HG02623 (cell line): ENCODE data around the gene STX19.

Source experiments
- ATAC-seq: cut with Tn5 transposase; IDR thresholded peaks from one replicate; pipeline ENCODE4 v1.9.1; 2021; ENCODE audit warnings: moderate library complexity; ENCODE audit not compliant: unreplicated experiment

The STX19 gene

DNA sequence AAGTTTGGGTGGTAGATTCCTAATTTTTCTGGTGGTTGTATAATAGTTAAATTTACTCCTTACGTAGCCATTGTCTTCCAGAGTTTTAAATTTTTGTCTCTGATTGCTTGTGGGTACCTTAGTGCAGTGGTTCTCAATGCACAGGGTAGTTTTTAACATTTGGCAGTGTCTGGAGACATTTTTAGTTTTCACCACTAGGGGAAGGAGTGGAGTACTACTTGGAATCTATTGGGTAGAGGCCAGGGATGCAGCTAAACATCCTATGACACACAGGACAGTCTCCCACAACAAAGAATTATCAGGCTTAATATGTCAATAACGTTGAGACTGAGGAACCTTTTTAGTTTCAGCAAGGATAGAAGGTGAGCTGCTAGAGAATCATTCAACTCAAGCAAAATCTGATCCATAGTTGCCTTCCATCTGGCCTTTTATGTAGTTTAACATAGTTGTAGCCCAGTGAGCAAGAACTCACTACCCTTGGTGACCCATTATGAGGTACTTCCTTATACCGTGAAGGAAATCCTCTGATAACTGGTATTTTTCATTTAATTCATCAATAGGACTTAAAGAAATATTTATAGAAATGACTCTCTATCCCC, 8.6 kb upstream of the STX19 start:
- peak; percentile 61 for ATAC-seq

- no peak for ATAC-seq
Observed at GRCh38 chr3:94026623-94027022, 1.8 kb downstream of the STX19 start.

DNA sequence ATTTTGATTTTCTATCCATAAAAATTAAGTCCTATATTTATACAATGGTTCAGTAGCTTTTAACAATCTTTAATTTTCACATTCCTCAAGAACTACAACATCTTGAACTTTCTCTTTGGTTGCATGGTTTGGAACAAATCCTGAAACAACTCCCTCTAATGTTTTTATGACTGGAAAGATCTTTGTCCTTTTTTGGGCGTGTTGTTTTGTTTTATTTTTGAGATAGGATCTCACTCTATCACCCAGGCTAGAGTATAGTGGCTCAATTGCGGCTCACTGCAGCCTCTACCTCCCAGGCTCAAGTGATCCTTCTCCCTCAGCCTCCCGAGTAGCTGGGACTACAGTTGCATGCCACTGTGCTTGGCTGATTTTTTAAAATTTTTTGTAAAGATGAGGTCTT, 4.0 kb downstream of the STX19 start:
- ATAC-seq, result no peak

- no peak for ATAC-seq
Observed at GRCh38 chr3:94020293-94020692, 8.1 kb downstream of the STX19 start.

DNA sequence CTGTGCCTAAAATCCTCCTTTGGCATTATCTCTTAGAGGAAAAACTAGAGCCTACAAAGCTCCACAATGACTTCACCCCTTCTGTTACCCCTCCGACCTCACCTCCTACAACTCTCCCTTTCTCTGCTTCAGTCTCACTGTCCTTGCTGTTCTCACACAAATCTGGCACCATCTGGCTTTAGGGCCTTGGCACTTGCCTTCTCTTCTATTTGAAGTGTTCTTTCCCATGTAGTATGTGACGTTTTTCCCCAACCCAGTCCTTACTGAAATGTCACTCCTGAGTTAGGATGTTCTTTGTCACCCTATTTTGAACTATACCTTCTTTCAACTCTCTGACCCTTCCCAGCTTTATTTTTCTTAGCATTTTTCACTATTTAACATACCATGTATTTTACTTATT, 8.7 kb downstream of the STX19 start:
- ATAC-seq, result no peak

DNA sequence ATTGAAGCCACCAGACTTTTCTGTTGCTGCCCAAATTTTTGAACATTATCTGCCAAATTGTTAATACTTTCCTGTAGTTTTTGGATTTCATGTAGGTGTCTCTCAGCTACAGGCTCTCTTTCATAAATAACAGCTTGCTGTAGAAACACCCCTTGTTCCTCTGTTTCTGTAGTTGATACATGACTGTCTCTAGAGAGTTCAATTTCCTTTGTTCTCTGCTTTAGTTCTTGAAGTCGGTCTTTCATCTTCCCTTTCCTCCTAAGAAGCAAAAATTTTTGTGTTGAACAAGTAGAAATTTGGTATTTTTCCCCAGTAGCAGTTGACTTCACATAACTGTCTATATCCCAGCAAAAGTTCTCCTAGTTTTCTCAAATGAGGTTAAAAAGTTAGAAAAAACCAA, 13.4 kb downstream of the STX19 start:
- ATAC-seq, result no peak

DNA sequence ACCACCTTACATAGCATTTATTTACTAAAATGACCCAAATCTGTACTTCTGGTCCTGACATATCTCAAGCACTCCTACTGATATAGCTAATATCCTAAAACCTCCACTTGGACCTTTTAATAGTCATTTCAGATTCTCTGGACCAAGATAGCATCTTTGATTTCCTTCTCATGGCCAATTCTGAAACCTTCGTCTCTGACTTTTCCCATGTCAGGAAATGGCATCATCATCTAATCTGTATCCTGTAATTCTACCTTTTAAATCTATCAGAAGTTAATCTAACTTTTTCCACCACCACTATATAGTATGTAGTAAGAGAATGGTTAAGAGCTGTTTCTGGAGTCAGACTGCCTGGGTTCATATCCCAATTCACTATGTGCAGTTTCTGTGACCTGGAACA, 16.2 kb downstream of the STX19 start:
- no peak for ATAC-seq

GRCh38 chr3:94011233-94011711, 17.1 kb downstream of the STX19 start:
- no peak for ATAC-seq

DNA sequence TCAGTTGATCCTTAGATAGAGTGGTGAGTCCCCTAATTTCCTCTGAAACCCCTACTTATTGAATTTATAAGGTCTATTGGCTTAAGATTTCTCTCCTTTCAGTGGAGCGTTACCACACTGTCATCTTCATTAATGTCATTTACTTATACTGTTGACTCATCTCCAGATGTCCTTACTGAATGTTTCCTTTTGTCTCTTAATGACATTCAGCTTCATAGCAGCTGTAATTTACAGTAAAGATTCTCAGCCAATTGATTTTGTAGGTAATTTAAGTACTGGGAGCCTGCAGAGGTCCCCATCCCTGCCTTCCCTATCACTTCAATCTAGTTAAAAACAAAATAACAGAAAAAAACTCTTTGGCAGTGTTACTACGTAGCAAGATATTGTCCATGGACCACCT, 18.8 kb downstream of the STX19 start:
- ATAC-seq, result no peak

DNA sequence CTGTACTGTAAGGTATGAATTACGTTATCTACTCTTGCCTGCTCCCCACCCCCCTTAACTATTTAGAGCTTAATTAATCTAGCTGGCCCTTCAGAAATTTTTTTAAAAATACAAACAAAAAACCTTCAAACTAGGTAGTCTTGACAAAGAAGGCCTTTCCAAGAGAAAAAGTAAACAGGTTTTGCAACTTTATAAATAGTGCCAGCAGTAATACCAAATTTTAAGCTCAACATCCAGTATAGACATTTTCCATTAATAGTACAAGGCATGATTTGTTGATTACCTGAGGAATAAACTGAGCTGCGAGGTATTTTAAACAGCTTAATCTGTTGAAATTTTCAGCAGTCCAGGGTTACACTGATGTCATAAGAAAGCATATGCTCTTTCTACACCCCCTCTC, 20.1 kb downstream of the STX19 start:
- no peak for ATAC-seq

DNA sequence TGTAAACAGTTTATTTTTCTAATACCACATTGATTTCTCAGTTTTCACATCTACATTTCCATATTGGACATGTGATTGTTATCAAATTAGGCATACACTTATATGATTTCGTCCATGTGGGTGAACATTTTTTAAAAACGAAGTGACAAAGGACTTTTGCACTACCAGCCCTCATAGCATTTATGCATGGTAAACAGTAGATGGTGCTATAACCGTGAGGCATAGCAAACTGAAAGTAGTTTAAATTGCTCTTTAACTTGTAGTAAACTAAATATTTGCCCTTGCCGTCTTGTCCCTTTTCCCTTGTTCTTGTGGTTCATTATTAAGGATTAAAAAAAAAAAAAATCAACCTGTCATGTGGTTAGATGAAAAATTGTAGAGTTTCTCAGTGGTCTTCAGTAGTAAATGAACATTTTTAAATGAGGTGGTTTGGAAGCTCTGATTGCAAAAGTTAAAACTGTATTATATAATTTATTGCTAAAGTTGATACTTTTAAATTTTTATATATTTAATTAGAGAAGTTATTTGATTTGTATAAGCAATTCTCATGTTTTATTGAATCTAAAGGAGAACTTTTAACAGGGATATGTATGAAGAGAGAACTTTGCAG, 24.0 kb downstream of the STX19 start:
- ATAC-seq, result peak; percentile 97

DNA sequence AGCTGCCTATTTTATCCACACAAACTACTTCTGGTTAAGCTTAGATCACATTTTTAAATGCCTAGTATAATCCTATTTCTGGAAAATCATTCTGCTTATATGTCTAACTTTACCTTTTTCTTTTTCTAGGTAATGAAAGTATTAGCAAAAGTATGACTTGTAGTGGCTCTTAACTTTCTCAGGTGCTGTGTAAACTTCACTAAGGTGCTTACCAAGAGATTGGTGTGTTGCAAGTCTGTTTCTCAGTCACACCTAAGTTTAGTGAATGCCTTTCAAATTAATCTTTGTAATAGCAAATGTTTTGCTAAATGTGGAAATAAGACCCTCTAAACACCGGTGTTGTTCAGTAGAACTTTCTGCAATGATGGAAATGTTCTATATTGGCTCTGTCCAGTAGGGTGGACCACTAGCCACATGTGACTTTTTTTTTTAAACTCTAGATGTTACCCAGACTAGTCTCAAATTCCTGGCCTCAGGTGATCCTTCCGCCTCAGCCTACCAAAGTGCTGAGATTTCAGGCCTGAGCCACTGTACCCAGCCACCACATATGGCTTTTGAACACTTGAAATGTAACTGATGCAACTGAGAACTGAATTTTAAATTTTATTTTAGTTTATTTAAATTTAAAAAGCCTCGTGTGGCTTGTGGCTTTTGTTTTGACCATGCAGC, 26.4 kb downstream of the STX19 start:
- no peak for ATAC-seq

GRCh38 chr3:94001191-94001590, 27.2 kb downstream of the STX19 start:
- no peak for ATAC-seq

GRCh38 chr3:93994056-93994455, 34.3 kb downstream of the STX19 start:
- no peak for ATAC-seq

GRCh38 chr3:93992207-93992606, 36.2 kb downstream of the STX19 start:
- no peak for ATAC-seq

DNA sequence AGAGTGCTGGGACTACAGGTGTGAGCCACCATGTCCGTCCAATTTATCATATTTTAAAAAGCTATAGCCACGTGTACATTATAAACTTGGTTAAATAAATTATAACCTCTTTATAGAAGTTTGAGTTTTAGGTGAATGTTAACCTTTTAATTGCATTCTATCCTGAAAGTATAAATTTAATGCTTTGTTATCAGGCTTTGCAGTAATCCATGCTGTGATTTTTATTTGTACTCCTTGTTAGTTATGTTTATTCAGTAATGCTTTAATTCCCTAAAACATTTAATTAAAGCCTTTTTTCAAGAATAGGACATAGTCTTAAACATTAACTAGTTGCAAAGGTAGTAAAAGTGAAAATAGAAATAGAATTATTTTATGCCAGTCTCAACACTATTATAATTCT, 36.8 kb downstream of the STX19 start:
- ATAC-seq, result no peak

GRCh38 chr3:93989241-93989640, 39.2 kb downstream of the STX19 start:
- no peak for ATAC-seq

GRCh38 chr3:93988764-93989163, 39.6 kb downstream of the STX19 start:
- ATAC-seq, result no peak

DNA sequence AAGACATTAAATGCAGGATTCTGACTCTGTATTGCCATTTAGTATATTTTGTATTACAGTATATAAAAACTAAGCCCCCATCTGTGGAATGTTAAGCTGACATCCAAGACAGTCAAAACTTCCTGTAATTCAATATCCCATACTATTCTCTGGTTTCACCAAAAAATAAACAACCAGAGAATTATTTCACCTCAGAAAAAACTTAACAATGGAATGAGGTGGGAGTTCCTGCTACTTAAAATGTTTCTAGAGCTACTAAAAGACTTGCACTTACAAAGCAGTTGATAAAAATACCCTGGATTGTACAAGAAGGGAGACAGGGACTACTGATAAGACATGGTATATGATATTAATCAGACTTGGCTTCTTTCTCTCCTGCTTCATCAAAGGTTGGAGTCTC, 40.1 kb downstream of the STX19 start:
- no peak for ATAC-seq

DNA sequence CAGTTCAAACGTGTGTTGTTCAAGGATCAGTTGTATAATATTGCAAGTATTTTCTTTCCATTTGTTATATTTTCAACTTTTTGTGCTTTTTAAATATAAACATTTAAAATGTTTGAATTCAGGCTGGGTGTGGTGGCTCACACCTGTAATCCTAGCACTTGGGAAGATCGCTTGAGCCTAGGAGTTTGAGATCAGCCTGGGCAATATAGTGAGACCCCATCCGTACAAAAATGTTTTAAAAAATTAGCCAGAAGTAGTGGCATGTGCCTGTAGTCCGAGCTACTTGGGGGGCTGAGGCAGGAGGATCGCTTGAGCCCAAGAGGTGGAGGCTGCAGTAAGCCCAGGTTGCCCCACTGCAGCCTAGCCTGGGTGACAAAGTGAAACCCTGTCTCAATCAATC, 43.8 kb downstream of the STX19 start:
- ATAC-seq, result no peak

GRCh38 chr3:93983408-93983807, 45.0 kb downstream of the STX19 start:
- ATAC-seq, result no peak

GRCh38 chr3:93981649-93982048, 46.7 kb downstream of the STX19 start:
- ATAC-seq, result no peak
